Activated T-cell treated with anti-CD3 and anti-CD28 coated beads for 24 hours (primary cell): ENCODE results near the gene MED13L.
A peak's percentile ranks its signal among the peaks of the same experiment; 100 is the strongest.

Experiments
- DNase-seq: peaks from one replicate; pipeline ENCODE4 v3.0.0-alpha.2; 2020; ENCODE audit warnings: low read depth

MED13L gene

GRCh38 chr12:116278279-116278626, 760 bp upstream of the MED13L start:
- no peak for DNase-seq

GRCh38 chr12:116276652-116277466, 634 bp downstream of the MED13L start:
- DNase-seq, result peak; percentile 44

- DNase-seq, result no peak
Measured at GRCh38 chr12:116274551-116275375, 2.7 kb downstream of the MED13L start.

GRCh38 chr12:116273813-116274550, 3.5 kb downstream of the MED13L start:
- no peak for DNase-seq

- DNase-seq, result no peak
Measured at GRCh38 chr12:116267948-116268347, 9.5 kb downstream of the MED13L start.

GRCh38 chr12:116266631-116267349, 10.7 kb downstream of the MED13L start:
- no peak for DNase-seq

- no peak for DNase-seq
Measured at GRCh38 chr12:116266168-116266601, 11.3 kb downstream of the MED13L start.

- no peak for DNase-seq
Measured at GRCh38 chr12:116265351-116266147, 11.9 kb downstream of the MED13L start.

- DNase-seq, result no peak
Measured at GRCh38 chr12:116264525-116265070, 12.9 kb downstream of the MED13L start.

GRCh38 chr12:116263844-116264243, 13.6 kb downstream of the MED13L start:
- no peak for DNase-seq

- no peak for DNase-seq
Measured at GRCh38 chr12:116263431-116263830, 14.1 kb downstream of the MED13L start.

GRCh38 chr12:116262741-116263140, 14.8 kb downstream of the MED13L start:
- DNase-seq, result no peak

GRCh38 chr12:116261525-116262100, 15.9 kb downstream of the MED13L start:
- DNase-seq, result no peak

- DNase-seq, result no peak
Measured at GRCh38 chr12:116259800-116260577, 17.5 kb downstream of the MED13L start.

GRCh38 chr12:116257826-116258225, 19.7 kb downstream of the MED13L start:
- no peak for DNase-seq

- no peak for DNase-seq
Measured at GRCh38 chr12:116257215-116257614, 20.3 kb downstream of the MED13L start.

- DNase-seq, result no peak
Measured at GRCh38 chr12:116249938-116250337, 27.6 kb downstream of the MED13L start.

GRCh38 chr12:116248930-116249329, 28.6 kb downstream of the MED13L start:
- DNase-seq, result no peak

GRCh38 chr12:116248433-116248832, 29.1 kb downstream of the MED13L start:
- no peak for DNase-seq

- DNase-seq, result no peak
Measured at GRCh38 chr12:116247377-116247776, 30.1 kb downstream of the MED13L start.
